ENCODE results near the gene IFRD2.

DNA sequence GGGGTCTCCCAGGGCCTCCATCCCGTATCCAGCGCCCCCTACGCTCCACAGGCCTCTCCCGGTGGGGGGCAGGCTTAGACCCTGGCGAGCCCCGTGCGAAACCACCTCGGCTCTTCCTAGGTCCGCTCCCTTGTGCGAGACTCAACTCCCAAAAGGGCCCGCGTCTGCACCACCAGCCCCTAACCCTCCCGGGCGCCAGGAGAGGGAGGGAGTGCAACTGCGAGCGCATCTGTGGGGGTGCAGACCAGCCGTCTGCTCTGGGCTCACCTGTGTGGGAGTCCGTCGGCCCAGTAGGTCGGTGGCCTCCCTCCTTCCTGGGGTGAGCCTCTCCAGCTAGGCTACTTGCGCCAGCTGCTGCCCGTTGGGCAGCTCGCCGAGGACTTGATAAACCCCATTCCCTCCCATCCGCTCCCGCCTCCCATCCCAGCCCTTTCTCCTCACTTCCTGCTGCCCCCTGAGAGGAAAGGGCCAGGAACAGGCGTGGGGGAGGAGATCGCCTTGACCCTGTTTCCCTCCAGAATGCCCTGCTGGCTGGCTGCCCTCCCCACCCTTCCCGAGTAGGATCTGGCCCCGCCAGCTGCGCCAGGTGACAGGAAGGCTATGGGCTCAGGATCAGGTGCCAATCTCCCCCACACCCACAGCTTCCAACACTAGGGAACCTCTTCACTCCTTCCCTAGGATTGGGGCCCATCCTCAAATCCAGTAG, 30.3 kb upstream of the IFRD2 start, which contains the start of gene HYAL2:
- TF ChIP-seq, protein P1, sequence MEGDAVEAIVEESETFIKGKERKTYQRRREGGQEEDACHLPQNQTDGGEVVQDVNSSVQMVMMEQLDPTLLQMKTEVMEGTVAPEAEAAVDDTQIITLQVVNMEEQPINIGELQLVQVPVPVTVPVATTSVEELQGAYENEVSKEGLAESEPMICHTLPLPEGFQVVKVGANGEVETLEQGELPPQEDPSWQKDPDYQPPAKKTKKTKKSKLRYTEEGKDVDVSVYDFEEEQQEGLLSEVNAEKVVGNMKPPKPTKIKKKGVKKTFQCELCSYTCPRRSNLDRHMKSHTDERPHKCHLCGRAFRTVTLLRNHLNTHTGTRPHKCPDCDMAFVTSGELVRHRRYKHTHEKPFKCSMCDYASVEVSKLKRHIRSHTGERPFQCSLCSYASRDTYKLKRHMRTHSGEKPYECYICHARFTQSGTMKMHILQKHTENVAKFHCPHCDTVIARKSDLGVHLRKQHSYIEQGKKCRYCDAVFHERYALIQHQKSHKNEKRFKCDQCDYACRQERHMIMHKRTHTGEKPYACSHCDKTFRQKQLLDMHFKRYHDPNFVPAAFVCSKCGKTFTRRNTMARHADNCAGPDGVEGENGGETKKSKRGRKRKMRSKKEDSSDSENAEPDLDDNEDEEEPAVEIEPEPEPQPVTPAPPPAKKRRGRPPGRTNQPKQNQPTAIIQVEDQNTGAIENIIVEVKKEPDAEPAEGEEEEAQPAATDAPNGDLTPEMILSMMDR (IDR thresholded peaks at IDR 0.05), result no peak
- TF ChIP-seq POLR2AphosphoS5 (IDR thresholded peaks at IDR 0.05), result peak; percentile 36

All from gastroesophageal sphincter (tissue), 3 donors.